Activated T-helper 1 cell treated with anti-CD3 and anti-CD28 coated beads, Interleukin-2, amount 50 U/mL, for 16 hours (primary cell): ENCODE data around the gene PSG2.
"Not testable (repeated sequence)": the region's sequence is repeated elsewhere in the genome, so short reads cannot be mapped to it uniquely, and the experiment has no call there.

Source experiments
- DNase-seq, 2 donors: peaks; one replicate each; pipeline ENCODE4 v3.0.0-alpha.2; 2020; ENCODE audit warnings: low read depth in 1 of 2, low spot score in 1 of 2

The PSG2 gene

GRCh38 chr19:43078311-43078710, 4.2 kb downstream of the PSG2 start:
- DNase-seq, result no peak

- not testable (repeated sequence) for DNase-seq
These were observed 4.6 kb downstream of the PSG2 start for GRCh38 chr19:43077881-43078280.

GRCh38 chr19:43062418-43062817, 20.1 kb downstream of the PSG2 start:
- not testable (repeated sequence) for DNase-seq

GRCh38 chr19:43061326-43061725, 21.2 kb downstream of the PSG2 start:
- DNase-seq, result not testable (repeated sequence)

- DNase-seq, result not testable (repeated sequence)
These were observed 22.2 kb downstream of the PSG2 start for GRCh38 chr19:43060254-43060653.

GRCh38 chr19:43059482-43059881, 23.0 kb downstream of the PSG2 start:
- DNase-seq, result not testable (repeated sequence)

GRCh38 chr19:43058440-43058839, 24.1 kb downstream of the PSG2 start:
- not testable (repeated sequence) for DNase-seq

GRCh38 chr19:43047966-43048365, 34.5 kb downstream of the PSG2 start:
- DNase-seq, result not testable (repeated sequence)

- not testable (repeated sequence) for DNase-seq
These were observed 35.9 kb downstream of the PSG2 start for GRCh38 chr19:43046578-43046977.

GRCh38 chr19:43043492-43044180, 38.9 kb downstream of the PSG2 start:
- DNase-seq, result not testable (repeated sequence)

- not testable (repeated sequence) for DNase-seq
These were observed 50.9 kb downstream of the PSG2 start for GRCh38 chr19:43031645-43032044.

- no peak for DNase-seq
These were observed 53.6 kb downstream of the PSG2 start for GRCh38 chr19:43028866-43029265.

GRCh38 chr19:43027985-43028384, 54.5 kb downstream of the PSG2 start:
- DNase-seq, result not testable (repeated sequence)

GRCh38 chr19:43027061-43027460, 55.4 kb downstream of the PSG2 start:
- DNase-seq, result not testable (repeated sequence)

GRCh38 chr19:43026369-43026768, 56.1 kb downstream of the PSG2 start, which contains the start of gene PSG11:
TSS of gene PSG11 (minus strand) at chr19:43026469. CDS start at chr19:43026372, 97 bp downstream.
- not testable (repeated sequence) for DNase-seq

GRCh38 chr19:43022098-43022497, 60.4 kb downstream of the PSG2 start:
- not testable (repeated sequence) for DNase-seq

GRCh38 chr19:43021629-43022028, 60.9 kb downstream of the PSG2 start:
- not testable (repeated sequence) for DNase-seq

GRCh38 chr19:43019588-43019987, 62.9 kb downstream of the PSG2 start:
- not testable (repeated sequence) for DNase-seq
